GM21529 (cell line): ENCODE results near the gene CSPG4.
A peak's percentile ranks its signal among the peaks of the same experiment; 100 is the strongest.
"Not testable (repeated sequence)": the region's sequence is repeated elsewhere in the genome, so short reads cannot be mapped to it uniquely, and the experiment has no call there.

Experiments used
- ATAC-seq: cut with Tn5 transposase; IDR thresholded peaks from one replicate; pipeline ENCODE4 v1.9.1; 2021; ENCODE audit not compliant: unreplicated experiment

The CSPG4 gene

GRCh38 chr15:75705375-75705774, 7.3 kb downstream of the CSPG4 start:
- ATAC-seq = not testable (repeated sequence)

- no peak for ATAC-seq
Measured at GRCh38 chr15:75704618-75705017, 8.0 kb downstream of the CSPG4 start.

- no peak for ATAC-seq
Measured at GRCh38 chr15:75704263-75704615, 8.4 kb downstream of the CSPG4 start.

GRCh38 chr15:75703440-75704262, 9.0 kb downstream of the CSPG4 start:
- not testable (repeated sequence) for ATAC-seq

- no peak for ATAC-seq
Measured at GRCh38 chr15:75702436-75702835, 10.2 kb downstream of the CSPG4 start.

GRCh38 chr15:75701071-75702003, 11.3 kb downstream of the CSPG4 start:
- not testable (repeated sequence) for ATAC-seq

- peak; percentile 59 for ATAC-seq
Measured at GRCh38 chr15:75699961-75700874, 12.4 kb downstream of the CSPG4 start.

GRCh38 chr15:75699517-75699916, 13.1 kb downstream of the CSPG4 start:
- ATAC-seq = not testable (repeated sequence)

GRCh38 chr15:75697974-75698747, 14.5 kb downstream of the CSPG4 start:
- ATAC-seq = not testable (repeated sequence)

- no peak for ATAC-seq
Measured at GRCh38 chr15:75697523-75697922, 15.1 kb downstream of the CSPG4 start.

- no peak for ATAC-seq
Measured at GRCh38 chr15:75696854-75697259, 15.8 kb downstream of the CSPG4 start.

- no peak for ATAC-seq
Measured at GRCh38 chr15:75696311-75696720, 16.3 kb downstream of the CSPG4 start.

- ATAC-seq = no peak
Measured at GRCh38 chr15:75695634-75696310, 16.9 kb downstream of the CSPG4 start.

GRCh38 chr15:75695220-75695619, 17.4 kb downstream of the CSPG4 start:
- no peak for ATAC-seq

GRCh38 chr15:75694241-75695182, 18.1 kb downstream of the CSPG4 start:
- ATAC-seq = no peak

- no peak for ATAC-seq
Measured at GRCh38 chr15:75693501-75694240, 19.0 kb downstream of the CSPG4 start.

- ATAC-seq = not testable (repeated sequence)
Measured at GRCh38 chr15:75693028-75693427, 19.6 kb downstream of the CSPG4 start.

GRCh38 chr15:75692311-75692710, 20.3 kb downstream of the CSPG4 start:
- ATAC-seq = not testable (repeated sequence)
